Gastrocnemius medialis (tissue), 4 donors: ENCODE results near the gene CGREF1.

Experiments
- POLR2A ChIP-seq, 2 donors: fragments of 450-650 bp; IDR thresholded peaks; one replicate each; pipeline ENCODE4 v1.6.1; 2017; ENCODE audit warnings: antibody characterized with exemption in 2 of 2, mild to moderate bottlenecking in 2 of 2, moderate library complexity in 2 of 2
- TF ChIP-seq, protein P1 (sequence below), 5 experiments: fragments of 450-650 bp in 3 of 5; fragments of 200-600 bp in 2 of 5; sonication (generic) in 2 of 5; IDR thresholded peaks in 4 of 5; conservative IDR thresholded peaks in 1 of 5; 1 replicate in 4 of 5; 2 replicates in 1 of 5; pipeline ENCODE4 v1.5.1; 2016 to 2019; ENCODE audit warnings: antibody characterized with exemption in 5 of 5, mild to moderate bottlenecking in 3 of 5, moderate library complexity in 3 of 5

DNA sequence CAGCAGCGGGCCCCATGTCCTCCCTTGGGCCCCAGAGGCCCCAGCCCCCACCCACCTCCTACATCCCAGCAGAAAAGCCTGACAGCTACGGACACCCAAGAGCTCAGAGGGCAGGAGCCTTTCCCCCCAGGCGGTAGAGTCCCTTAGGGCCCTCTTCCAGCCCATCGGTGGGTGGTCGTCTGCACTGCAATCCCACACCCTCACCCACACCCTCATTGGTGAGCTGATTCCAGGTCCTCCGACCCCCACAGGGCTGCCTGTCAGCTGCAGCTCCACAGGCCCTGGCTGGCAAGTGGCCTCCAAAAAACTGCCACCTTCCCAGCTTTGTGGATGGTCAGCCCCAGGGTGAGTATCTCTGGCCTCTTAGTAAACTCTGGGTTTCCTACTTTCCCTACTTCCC is 40.3 kb upstream of the CGREF1 start:
- TF ChIP-seq, protein P1, sequence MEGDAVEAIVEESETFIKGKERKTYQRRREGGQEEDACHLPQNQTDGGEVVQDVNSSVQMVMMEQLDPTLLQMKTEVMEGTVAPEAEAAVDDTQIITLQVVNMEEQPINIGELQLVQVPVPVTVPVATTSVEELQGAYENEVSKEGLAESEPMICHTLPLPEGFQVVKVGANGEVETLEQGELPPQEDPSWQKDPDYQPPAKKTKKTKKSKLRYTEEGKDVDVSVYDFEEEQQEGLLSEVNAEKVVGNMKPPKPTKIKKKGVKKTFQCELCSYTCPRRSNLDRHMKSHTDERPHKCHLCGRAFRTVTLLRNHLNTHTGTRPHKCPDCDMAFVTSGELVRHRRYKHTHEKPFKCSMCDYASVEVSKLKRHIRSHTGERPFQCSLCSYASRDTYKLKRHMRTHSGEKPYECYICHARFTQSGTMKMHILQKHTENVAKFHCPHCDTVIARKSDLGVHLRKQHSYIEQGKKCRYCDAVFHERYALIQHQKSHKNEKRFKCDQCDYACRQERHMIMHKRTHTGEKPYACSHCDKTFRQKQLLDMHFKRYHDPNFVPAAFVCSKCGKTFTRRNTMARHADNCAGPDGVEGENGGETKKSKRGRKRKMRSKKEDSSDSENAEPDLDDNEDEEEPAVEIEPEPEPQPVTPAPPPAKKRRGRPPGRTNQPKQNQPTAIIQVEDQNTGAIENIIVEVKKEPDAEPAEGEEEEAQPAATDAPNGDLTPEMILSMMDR (IDR thresholded peaks at IDR 0.05 in 4 of 5, conservative IDR thresholded peaks at IDR 0.05 in 1 of 5) = no peak
- no peak for TF ChIP-seq POLR2A (IDR thresholded peaks at IDR 0.05)
